ENCODE results near the gene RANBP17.

GRCh38 chr5:171335616-171336015 is 473.8 kb downstream of the RANBP17 start:
- no peak for TF ChIP-seq RAD21 (conservative IDR thresholded peaks at IDR 0.05)
- no peak for TF ChIP-seq CTCF (IDR thresholded peaks at IDR 0.05; ENCODE audit: poor library complexity, severe bottlenecking)
- TF ChIP-seq TAF1 (IDR thresholded peaks at IDR 0.05; ENCODE audit: low read depth), result no peak
- TF ChIP-seq POLR2AphosphoS5 (IDR thresholded peaks at IDR 0.05), result no peak
- TF ChIP-seq REST (IDR thresholded peaks at IDR 0.05; ENCODE audit: borderline replicate concordance), result no peak
- TF ChIP-seq EZH2 (IDR thresholded peaks at IDR 0.05; ENCODE audit: borderline replicate concordance, insufficient read depth, low read length, poor library complexity, severe bottlenecking), result no peak
